H9 (cell line): Measurements from ENCODE around the gene MEI4. TPM values are rescaled to one million over a fixed set of nuclear protein-coding genes. Genes with fewer than 3 reads are reported as not detected.

Experiments used
- DNase-seq: peaks from one replicate; pipeline ENCODE4 v3.0.0-alpha.2; 2017
- H2AFZ ChIP-seq: one replicate; pipeline ENCODE4 v1.6.1; 2013; ENCODE audit warnings: mild to moderate bottlenecking, low read length, control low read depth, moderate library complexity
- H2AK5ac ChIP-seq: 2 replicates; pipeline ENCODE4 v1.6.1; 2013; ENCODE audit warnings: low read length, control low read depth, mixed read lengths; ENCODE audit not compliant: insufficient read length
- H2BK120ac ChIP-seq: one replicate; pipeline ENCODE4 v1.6.1; 2013; ENCODE audit warnings: low read depth, mild to moderate bottlenecking, low read length, control low read depth, inconsistent platforms; ENCODE audit not compliant: poor library complexity, severe bottlenecking
- H2BK12ac ChIP-seq: 2 replicates; pipeline ENCODE4 v1.6.1; 2013; ENCODE audit warnings: low read length, control low read depth, mixed read lengths, low read depth; ENCODE audit not compliant: insufficient read length
- H2BK15ac ChIP-seq: 2 replicates; pipeline ENCODE4 v1.6.1; 2013; ENCODE audit warnings: low read depth, low read length, control low read depth
- H2BK20ac ChIP-seq: one replicate; pipeline ENCODE4 v1.6.1; 2013; ENCODE audit warnings: low read depth, mild to moderate bottlenecking, low read length, control low read depth, inconsistent platforms; ENCODE audit not compliant: poor library complexity, severe bottlenecking
- H2BK5ac ChIP-seq: 2 replicates; pipeline ENCODE4 v1.6.1; 2013; ENCODE audit warnings: low read length, control low read depth, mixed read lengths; ENCODE audit not compliant: insufficient read length
- H3K14ac ChIP-seq: 2 replicates; pipeline ENCODE4 v1.6.1; 2013; ENCODE audit warnings: low read length, control low read depth; ENCODE audit not compliant: insufficient read depth
- H3K18ac ChIP-seq: 2 replicates; pipeline ENCODE4 v1.6.1; 2013; ENCODE audit warnings: low read depth, mild to moderate bottlenecking, mixed read lengths, low read length, control low read depth; ENCODE audit not compliant: insufficient read length
- H3K23ac ChIP-seq: 2 replicates; pipeline ENCODE4 v1.6.1; 2013; ENCODE audit warnings: low read length, control low read depth, mixed read lengths, low read depth; ENCODE audit not compliant: insufficient read length
- H3K23me2 ChIP-seq: 2 replicates; pipeline ENCODE4 v1.6.1; 2013; ENCODE audit warnings: low read depth, mild to moderate bottlenecking, mixed read lengths, low read length, control low read depth; ENCODE audit not compliant: insufficient read length, poor library complexity, severe bottlenecking
- H3K27ac ChIP-seq: 2 replicates; pipeline ENCODE4 v1.5.1; 2013; ENCODE audit warnings: low read length, control low read depth, mixed read lengths, low read depth; ENCODE audit not compliant: insufficient read length
- H3K27me3 ChIP-seq: 2 replicates; pipeline ENCODE4 v1.6.1; 2013; ENCODE audit warnings: low read length, control low read depth, inconsistent platforms; ENCODE audit not compliant: insufficient read depth
- H3K4ac ChIP-seq: 2 replicates; pipeline ENCODE4 v1.6.1; 2013; ENCODE audit warnings: low read depth, mild to moderate bottlenecking, control low read depth, inconsistent platforms, low read length, moderate library complexity
- H3K4me1 ChIP-seq: 2 replicates; pipeline ENCODE4 v1.6.1; 2013; ENCODE audit warnings: low read length, control low read depth, inconsistent platforms; ENCODE audit not compliant: insufficient read depth
- H3K4me2 ChIP-seq: 2 replicates; pipeline ENCODE4 v1.6.1; 2013; ENCODE audit warnings: low read length, control low read depth, mixed read lengths; ENCODE audit not compliant: insufficient read length, insufficient read depth
- H3K56ac ChIP-seq: 2 replicates; pipeline ENCODE4 v1.6.1; 2013; ENCODE audit warnings: low read depth, mild to moderate bottlenecking, mixed read lengths, low read length, control low read depth; ENCODE audit not compliant: insufficient read length
- H3K79me1 ChIP-seq: 2 replicates; pipeline ENCODE4 v1.6.1; 2013; ENCODE audit warnings: low read depth, mild to moderate bottlenecking, moderate library complexity, low read length, control low read depth, inconsistent platforms; ENCODE audit not compliant: insufficient read depth, poor library complexity, severe bottlenecking
- H3K79me2 ChIP-seq: 2 replicates; pipeline ENCODE4 v1.6.1; 2013; ENCODE audit warnings: low read length, control low read depth, inconsistent platforms; ENCODE audit not compliant: insufficient read depth
- H3K9ac ChIP-seq: 2 replicates; pipeline ENCODE4 v1.6.1; 2013; ENCODE audit warnings: low read length, control low read depth, mixed read lengths; ENCODE audit not compliant: insufficient read length; ENCODE audit errors: extremely low read depth
- H3K9me3 ChIP-seq: one replicate; pipeline ENCODE4 v1.6.1; 2013; ENCODE audit warnings: low read depth, low read length, inconsistent platforms; ENCODE audit not compliant: control insufficient read depth
- H3T11ph ChIP-seq: one replicate; pipeline ENCODE4 v1.6.1; 2013; ENCODE audit warnings: mild to moderate bottlenecking, low read length, control low read depth, inconsistent platforms
- H4K20me1 ChIP-seq: one replicate; pipeline ENCODE4 v1.6.1; 2013; ENCODE audit not compliant: control insufficient read depth, insufficient read length, insufficient read depth
- H4K5ac ChIP-seq: 2 replicates; pipeline ENCODE4 v1.6.1; 2013; ENCODE audit warnings: low read depth, mild to moderate bottlenecking, mixed read lengths, low read length, control low read depth; ENCODE audit not compliant: insufficient read length
- H4K8ac ChIP-seq: replicated peaks from 2 replicates; pipeline ENCODE4 v1.6.1; 2013; ENCODE audit warnings: low read length, control low read depth, mixed read lengths, low read depth; ENCODE audit not compliant: insufficient read length
- H4K91ac ChIP-seq: 2 replicates; pipeline ENCODE4 v1.6.1; 2013; ENCODE audit warnings: low read depth, mild to moderate bottlenecking, moderate library complexity, mixed read lengths, low read length, control low read depth; ENCODE audit not compliant: insufficient read length
- H3K27ac Mint-ChIP-seq, 3 experiments: 2 replicates in 2 of 3; 3 replicates in 1 of 3; pipeline ENCODE4 v1.8.0; 2020 to 2021; ENCODE audit warnings: mixed read lengths in 3 of 3, mild to moderate bottlenecking in 1 of 3, moderate library complexity in 1 of 3
- H3K27me3 Mint-ChIP-seq: 2 replicates; pipeline ENCODE4 v1.8.0; 2021; ENCODE audit warnings: low read depth, mild to moderate bottlenecking, moderate library complexity, mixed read lengths
- H3K36me3 Mint-ChIP-seq, 3 experiments: 2 replicates in 2 of 3; 3 replicates in 1 of 3; pipeline ENCODE4 v1.8.0; 2020 to 2021; ENCODE audit warnings: low read depth in 3 of 3, mixed read lengths in 3 of 3; ENCODE audit not compliant: insufficient read depth in 1 of 3
- H3K4me1 Mint-ChIP-seq, 2 experiments: 2 replicates each; pipeline ENCODE4 v1.8.0; 2020; ENCODE audit warnings: mixed read lengths in 2 of 2
- H3K4me3 Mint-ChIP-seq, 2 experiments: 2 replicates in 1 of 2; 3 replicates in 1 of 2; pipeline ENCODE4 v1.8.0; 2020 to 2021; ENCODE audit warnings: mild to moderate bottlenecking in 2 of 2, mixed read lengths in 2 of 2, moderate library complexity in 1 of 2
- H3K9me3 Mint-ChIP-seq, 2 experiments: 2 replicates in 1 of 2; 3 replicates in 1 of 2; pipeline ENCODE4 v1.8.0; 2020; ENCODE audit warnings: mild to moderate bottlenecking in 2 of 2, mixed read lengths in 2 of 2, moderate library complexity in 1 of 2
- WGBS: extraction: QIAGEN DNeasy Blood & Tissue Kit; methylation state at CpG from one replicate; pipeline ENCODE4 v1.1.7; 2013; ENCODE audit warnings: missing lambda C conversion rate, low lambda C conversion rate, mixed read lengths; ENCODE audit not compliant: insufficient read length; ENCODE audit errors: extremely low coverage; 5-methylcytosine and 5-hydroxymethylcytosine counted together
- long read RNA-seq: library from polyadenylated mRNA; unstranded; transcript quantifications from one replicate; pipeline ENCODE4 v2.0.0, GENCODE V29; 2020
- total RNA-seq: library from RNA; stranded (reverse); gene quantifications from 2 replicates; pipeline ENCODE4 v1.2.1, GENCODE V29; 2021
- TF ChIP-seq, protein P1 (sequence below): fragments of 200-600 bp; sonication (generic); conservative IDR thresholded peaks from 3 replicates; pipeline ENCODE4 v1.8.0; 2021; ENCODE audit warnings: antibody characterized with exemption, mild to moderate bottlenecking

Gene MEI4, protein sequence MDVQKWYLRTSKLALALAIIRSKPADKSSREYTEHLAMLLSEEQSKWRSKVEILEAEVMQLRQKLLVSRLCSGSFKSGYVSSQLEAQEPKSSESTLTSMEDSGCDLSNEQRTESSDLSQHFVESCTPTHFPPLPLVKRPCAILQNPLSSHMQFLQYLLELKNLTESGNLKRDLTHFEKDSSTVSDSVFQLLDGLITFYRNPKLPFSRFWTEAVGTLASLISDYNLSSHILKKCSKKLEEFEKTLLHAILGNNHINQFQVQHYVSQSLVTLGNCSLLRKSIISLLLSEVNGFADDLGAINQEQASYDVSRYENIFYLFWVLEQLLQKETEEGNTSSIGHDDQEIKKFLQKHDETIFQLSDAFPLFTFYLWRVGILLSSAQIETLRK
- 0.26 and 0.55 TPM in 2 replicates for total RNA-seq
- long read RNA-seq, partial matches to known transcripts: 0 of 3 reads
- long read RNA-seq, other reads (novel, unspliced or antisense): 3 of 3 reads

DNA sequence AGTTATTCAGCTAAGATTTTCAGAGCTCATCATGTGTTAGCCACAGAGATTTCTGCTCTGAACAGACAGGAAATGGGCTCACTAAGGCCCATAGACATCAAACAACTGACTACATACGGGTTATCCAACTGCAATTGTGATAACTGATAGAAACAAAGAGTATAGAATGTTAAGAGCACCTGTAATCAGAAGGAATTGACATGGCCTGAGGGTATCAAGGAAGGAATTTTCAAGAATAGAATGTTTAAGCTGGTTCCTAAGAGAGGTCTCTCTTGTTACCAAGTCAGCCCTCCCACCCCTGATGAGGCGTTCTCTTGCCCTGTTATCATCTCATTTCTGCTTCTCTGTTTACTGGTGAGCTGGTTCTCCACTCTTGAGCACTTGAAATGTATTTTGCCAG lies at the start of gene MEI4:
Gene MEI4, plus strand, starts transcription at position 301 of the 400 bp plus-strand sequence. CDS start 37,633 bp downstream, outside the sequence.
- Histone ChIP-seq H3K9me3 (no peaks in the 10 kb centered on the region), H3K9ac (no peak within 1 kb of the TSS), H2AFZ (no peak within 1 kb of the TSS), H4K8ac (no peak within 1 kb of the TSS), H3T11ph (no peak within 1 kb of the TSS), H3K4me1 (no peaks in the 10 kb centered on the region), H3K23me2 (no peaks in the 10 kb centered on the region), H3K14ac (no peak within 1 kb of the TSS), H3K79me2 (no peaks in the 10 kb centered on the region), H3K4ac (no peak within 1 kb of the TSS), H3K27me3 (no peaks in the 10 kb centered on the region), H2AK5ac (no peak within 1 kb of the TSS), H2BK15ac (no peak within 1 kb of the TSS), H4K20me1 (no peaks in the 10 kb centered on the region), H2BK20ac (no peak within 1 kb of the TSS), H3K23ac (no peak within 1 kb of the TSS), H3K56ac (no peak within 1 kb of the TSS), H2BK5ac (no peak within 1 kb of the TSS), H2BK12ac (no peak within 1 kb of the TSS), H3K79me1 (no peaks in the 10 kb centered on the region), H4K91ac (no peak within 1 kb of the TSS), H3K4me2 (no peak within 1 kb of the TSS), H4K5ac (no peak within 1 kb of the TSS), H3K27ac (no peak within 1 kb of the TSS), H2BK120ac (no peak within 1 kb of the TSS), H3K18ac (no peak within 1 kb of the TSS)
- H3K27ac Mint-ChIP-seq: no peak within 1 kb of the TSS; a peak in 1 of 7 replicates
- DNase-seq: no peak
- no CpG with 5 or more reads among the region's 2 CpGs for WGBS
- peaks cover 4% of the 10 kb centered on the region for H3K27me3 Mint-ChIP-seq
- TF ChIP-seq, protein P1, sequence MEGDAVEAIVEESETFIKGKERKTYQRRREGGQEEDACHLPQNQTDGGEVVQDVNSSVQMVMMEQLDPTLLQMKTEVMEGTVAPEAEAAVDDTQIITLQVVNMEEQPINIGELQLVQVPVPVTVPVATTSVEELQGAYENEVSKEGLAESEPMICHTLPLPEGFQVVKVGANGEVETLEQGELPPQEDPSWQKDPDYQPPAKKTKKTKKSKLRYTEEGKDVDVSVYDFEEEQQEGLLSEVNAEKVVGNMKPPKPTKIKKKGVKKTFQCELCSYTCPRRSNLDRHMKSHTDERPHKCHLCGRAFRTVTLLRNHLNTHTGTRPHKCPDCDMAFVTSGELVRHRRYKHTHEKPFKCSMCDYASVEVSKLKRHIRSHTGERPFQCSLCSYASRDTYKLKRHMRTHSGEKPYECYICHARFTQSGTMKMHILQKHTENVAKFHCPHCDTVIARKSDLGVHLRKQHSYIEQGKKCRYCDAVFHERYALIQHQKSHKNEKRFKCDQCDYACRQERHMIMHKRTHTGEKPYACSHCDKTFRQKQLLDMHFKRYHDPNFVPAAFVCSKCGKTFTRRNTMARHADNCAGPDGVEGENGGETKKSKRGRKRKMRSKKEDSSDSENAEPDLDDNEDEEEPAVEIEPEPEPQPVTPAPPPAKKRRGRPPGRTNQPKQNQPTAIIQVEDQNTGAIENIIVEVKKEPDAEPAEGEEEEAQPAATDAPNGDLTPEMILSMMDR: no peak
- peaks cover 0 to 2% of the 10 kb centered on the region in 2 experiments; a peak in 1 of 5 replicates for H3K9me3 Mint-ChIP-seq
- peaks cover 4 to 6% of the 10 kb centered on the region in 2 experiments; a peak in 3 of 4 replicates for H3K4me1 Mint-ChIP-seq
- no peak within 1 kb of the TSS for H3K4me3 Mint-ChIP-seq
- no peaks in the 10 kb centered on the region for H3K36me3 Mint-ChIP-seq
